Spleen (tissue), 7 donors: ENCODE measurements around the gene C8A.

ENCODE experiments used
- POLR2AphosphoS5 ChIP-seq, 3 donors: sonication (generic); formaldehyde crosslinking; IDR thresholded peaks; one replicate each; pipeline ENCODE4 v1.5.1; 2017; ENCODE audit warnings: antibody characterized with exemption in 3 of 3
- TF ChIP-seq, protein P1 (sequence below), 11 experiments: fragments of 200-600 bp in 7 of 11; fragments of 450-650 bp in 4 of 11; sonication (generic) in 4 of 11; IDR thresholded peaks in 8 of 11; conservative IDR thresholded peaks in 3 of 11; 1 replicate in 7 of 11; 2 replicates in 4 of 11; pipeline versions ENCODE4 v1.4.0 to v1.8.0; 2016 to 2021; ENCODE audit warnings: antibody characterized with exemption in 11 of 11, inconsistent platforms in 4 of 11, mild to moderate bottlenecking in 1 of 11
- donor health status: DM: no; HTN: no; CAD: no; lungs with moderate emphysema.
- donor health status: DM: no; HTN: no; CAD: no.
- donor health status: DM: no; HTN: no; CAD: no.

DNA sequence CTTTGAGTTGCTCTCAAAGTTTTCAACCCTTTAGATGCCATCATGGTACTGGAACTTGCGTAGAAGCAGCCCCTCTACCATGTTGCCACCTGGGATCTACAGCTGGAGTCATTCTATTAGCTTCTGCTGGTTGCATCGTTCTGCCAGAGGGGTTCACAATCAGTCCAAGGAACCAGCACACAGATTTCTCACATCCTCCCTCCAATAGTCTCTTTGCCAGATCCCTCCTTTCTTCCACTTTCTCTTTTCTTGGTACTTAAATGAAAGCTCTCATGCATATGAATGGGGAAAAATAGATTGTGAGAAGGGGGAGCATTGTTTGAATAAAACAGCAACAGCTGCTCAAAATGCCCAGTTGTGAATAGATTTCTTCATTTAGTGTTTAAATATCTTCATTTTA is 4.2 kb upstream of the C8A start:
- TF ChIP-seq, protein P1, sequence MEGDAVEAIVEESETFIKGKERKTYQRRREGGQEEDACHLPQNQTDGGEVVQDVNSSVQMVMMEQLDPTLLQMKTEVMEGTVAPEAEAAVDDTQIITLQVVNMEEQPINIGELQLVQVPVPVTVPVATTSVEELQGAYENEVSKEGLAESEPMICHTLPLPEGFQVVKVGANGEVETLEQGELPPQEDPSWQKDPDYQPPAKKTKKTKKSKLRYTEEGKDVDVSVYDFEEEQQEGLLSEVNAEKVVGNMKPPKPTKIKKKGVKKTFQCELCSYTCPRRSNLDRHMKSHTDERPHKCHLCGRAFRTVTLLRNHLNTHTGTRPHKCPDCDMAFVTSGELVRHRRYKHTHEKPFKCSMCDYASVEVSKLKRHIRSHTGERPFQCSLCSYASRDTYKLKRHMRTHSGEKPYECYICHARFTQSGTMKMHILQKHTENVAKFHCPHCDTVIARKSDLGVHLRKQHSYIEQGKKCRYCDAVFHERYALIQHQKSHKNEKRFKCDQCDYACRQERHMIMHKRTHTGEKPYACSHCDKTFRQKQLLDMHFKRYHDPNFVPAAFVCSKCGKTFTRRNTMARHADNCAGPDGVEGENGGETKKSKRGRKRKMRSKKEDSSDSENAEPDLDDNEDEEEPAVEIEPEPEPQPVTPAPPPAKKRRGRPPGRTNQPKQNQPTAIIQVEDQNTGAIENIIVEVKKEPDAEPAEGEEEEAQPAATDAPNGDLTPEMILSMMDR (IDR thresholded peaks at IDR 0.05 in 8 of 11, conservative IDR thresholded peaks at IDR 0.05 in 3 of 11): no peak
- no peak for TF ChIP-seq POLR2AphosphoS5 (IDR thresholded peaks at IDR 0.05)
